Measurements from ENCODE around the gene RXFP4. TPM values are rescaled to one million over a fixed set of nuclear protein-coding genes. Genes with fewer than 3 reads are reported as not detected.
"Not testable (repeated sequence)": the region's sequence is repeated elsewhere in the genome, so short reads cannot be mapped to it uniquely, and the experiment has no call there.

The RXFP4 gene, protein sequence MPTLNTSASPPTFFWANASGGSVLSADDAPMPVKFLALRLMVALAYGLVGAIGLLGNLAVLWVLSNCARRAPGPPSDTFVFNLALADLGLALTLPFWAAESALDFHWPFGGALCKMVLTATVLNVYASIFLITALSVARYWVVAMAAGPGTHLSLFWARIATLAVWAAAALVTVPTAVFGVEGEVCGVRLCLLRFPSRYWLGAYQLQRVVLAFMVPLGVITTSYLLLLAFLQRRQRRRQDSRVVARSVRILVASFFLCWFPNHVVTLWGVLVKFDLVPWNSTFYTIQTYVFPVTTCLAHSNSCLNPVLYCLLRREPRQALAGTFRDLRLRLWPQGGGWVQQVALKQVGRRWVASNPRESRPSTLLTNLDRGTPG
- total RNA-seq = not detected
- under 1 TPM in 5 of 6 donors, not detected in 1; 0.10 to 0.82 (median 0.17) TPM for polyA plus RNA-seq (ENCODE audit: insufficient read length in 6 of 6)
- long read RNA-seq, donor 1 = 0 reads
- long read RNA-seq, donor 2, partial matches to known transcripts = 0 of 1 reads
- long read RNA-seq, donor 2, other reads (novel, unspliced or antisense) = 0 of 1 reads
- long read RNA-seq, donor 3 = 0 reads
- long read RNA-seq, donor 4 = 0 reads
- long read RNA-seq, donor 5 = 0 reads
- long read RNA-seq, donor 6 = 0 reads
- long read RNA-seq, donor 7 = 0 reads
- long read RNA-seq, donor 8 = 0 reads
- long read RNA-seq, donor 9 = 0 reads
- long read RNA-seq, donor 10 = 0 reads
- long read RNA-seq, donor 11 = 0 reads
- long read RNA-seq, donor 12 = 0 reads

DNA sequence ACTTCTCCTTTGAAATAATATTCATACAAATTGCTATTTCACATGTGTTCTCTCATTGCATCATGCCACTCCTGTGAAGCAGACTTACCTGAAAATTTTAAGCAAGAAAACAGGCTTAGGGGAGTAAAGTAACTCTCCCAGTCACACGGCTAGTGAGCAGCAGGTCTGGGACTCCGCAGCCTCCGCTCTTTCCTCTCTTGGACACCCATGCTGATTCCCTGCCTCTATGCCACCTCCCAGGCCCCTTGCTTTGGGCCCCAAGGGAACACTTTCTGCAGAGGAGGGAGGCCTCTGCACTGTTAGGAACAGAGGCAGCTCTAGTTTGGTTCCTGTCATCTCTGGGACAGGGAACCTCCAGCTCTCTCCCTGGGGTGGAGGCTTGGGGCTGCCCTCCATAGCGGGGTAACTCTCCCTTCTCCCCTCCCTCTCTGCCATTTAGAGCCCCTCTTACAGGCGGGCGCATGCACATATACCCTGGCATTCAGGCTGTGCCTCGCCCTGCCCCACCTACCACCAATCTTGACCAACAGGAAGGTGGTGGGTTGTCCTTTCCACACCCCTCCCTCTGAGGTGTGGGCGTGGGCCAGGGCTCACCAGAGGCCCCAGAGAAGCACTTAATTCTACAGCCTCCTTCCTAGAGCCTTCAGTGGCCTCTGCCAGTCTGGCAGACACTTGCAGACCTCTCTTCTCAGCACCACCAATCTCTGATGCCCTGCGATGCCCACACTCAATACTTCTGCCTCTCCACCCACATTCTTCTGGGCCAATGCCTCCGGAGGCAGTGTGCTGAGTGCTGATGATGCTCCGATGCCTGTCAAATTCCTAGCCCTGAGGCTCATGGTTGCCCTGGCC, at the start of gene RXFP4:
Gene RXFP4 (plus strand): TSS at position 646 of the 852 bp plus-strand sequence. CDS start 72 bp downstream, at position 718.
- Histone ChIP-seq H3K4me3 (no peak within 1 kb of the TSS), H3K36me3 (peaks cover 0 to 10% of the 10 kb centered on the region in 2 donors), H3K9me3 (no peaks in the 10 kb centered on the region), H3K27ac (peak within 1 kb of the TSS; percentile 79 to 80), H3K4me1 (peaks cover 22 to 82% of the 10 kb centered on the region in 2 donors), H3K27me3 (no peaks in the 10 kb centered on the region)
- DNase-seq = peak in 1 of 4 donors; percentile 46
- TF ChIP-seq, protein P1, sequence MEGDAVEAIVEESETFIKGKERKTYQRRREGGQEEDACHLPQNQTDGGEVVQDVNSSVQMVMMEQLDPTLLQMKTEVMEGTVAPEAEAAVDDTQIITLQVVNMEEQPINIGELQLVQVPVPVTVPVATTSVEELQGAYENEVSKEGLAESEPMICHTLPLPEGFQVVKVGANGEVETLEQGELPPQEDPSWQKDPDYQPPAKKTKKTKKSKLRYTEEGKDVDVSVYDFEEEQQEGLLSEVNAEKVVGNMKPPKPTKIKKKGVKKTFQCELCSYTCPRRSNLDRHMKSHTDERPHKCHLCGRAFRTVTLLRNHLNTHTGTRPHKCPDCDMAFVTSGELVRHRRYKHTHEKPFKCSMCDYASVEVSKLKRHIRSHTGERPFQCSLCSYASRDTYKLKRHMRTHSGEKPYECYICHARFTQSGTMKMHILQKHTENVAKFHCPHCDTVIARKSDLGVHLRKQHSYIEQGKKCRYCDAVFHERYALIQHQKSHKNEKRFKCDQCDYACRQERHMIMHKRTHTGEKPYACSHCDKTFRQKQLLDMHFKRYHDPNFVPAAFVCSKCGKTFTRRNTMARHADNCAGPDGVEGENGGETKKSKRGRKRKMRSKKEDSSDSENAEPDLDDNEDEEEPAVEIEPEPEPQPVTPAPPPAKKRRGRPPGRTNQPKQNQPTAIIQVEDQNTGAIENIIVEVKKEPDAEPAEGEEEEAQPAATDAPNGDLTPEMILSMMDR (IDR thresholded peaks at IDR 0.05) = no peak
- intact Hi-C loops (cut with DNase I) = no loop called here
- ATAC-seq = peak; percentile 83

DNA sequence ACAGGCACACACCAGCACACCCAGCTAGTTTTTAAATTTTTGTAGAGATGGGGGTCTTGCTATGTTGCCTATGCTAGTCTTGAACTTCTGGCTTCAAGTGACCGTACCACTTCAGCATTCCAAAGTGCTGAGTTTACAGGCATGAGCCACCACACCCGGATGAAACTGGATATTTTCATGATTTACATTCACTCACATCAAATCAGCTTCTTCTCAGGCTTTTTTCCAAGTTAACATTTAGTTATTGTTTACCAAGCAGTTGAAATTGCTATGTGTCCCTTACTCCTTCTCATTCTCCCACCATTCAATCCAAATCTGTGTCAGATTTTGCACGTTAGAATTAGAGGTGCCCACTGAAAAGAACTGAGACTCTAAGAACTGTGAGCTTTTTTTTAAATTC, 48.6 kb upstream of the RXFP4 start:
- ATAC-seq (peak; percentile 67), DNase-seq (peak in 2 of 4 donors; percentile 8 to 52)
- peaks cover 19 to 20% of the 10 kb centered on the region in 2 donors for H3K4me1 ChIP-seq
- peaks cover 0 to 21% of the 10 kb centered on the region in 2 donors for H3K36me3 ChIP-seq
- no peaks in the 10 kb centered on the region for H3K9me3 ChIP-seq
- H3K4me3 ChIP-seq = no peak overlapping the region
- peak overlapping the region; percentile 59 to 75 for H3K27ac ChIP-seq
- intact Hi-C loops (cut with DNase I) = no loop called here
- TF ChIP-seq, protein P1 (IDR thresholded peaks at IDR 0.05) = no peak
- no peaks in the 10 kb centered on the region for H3K27me3 ChIP-seq

DNA sequence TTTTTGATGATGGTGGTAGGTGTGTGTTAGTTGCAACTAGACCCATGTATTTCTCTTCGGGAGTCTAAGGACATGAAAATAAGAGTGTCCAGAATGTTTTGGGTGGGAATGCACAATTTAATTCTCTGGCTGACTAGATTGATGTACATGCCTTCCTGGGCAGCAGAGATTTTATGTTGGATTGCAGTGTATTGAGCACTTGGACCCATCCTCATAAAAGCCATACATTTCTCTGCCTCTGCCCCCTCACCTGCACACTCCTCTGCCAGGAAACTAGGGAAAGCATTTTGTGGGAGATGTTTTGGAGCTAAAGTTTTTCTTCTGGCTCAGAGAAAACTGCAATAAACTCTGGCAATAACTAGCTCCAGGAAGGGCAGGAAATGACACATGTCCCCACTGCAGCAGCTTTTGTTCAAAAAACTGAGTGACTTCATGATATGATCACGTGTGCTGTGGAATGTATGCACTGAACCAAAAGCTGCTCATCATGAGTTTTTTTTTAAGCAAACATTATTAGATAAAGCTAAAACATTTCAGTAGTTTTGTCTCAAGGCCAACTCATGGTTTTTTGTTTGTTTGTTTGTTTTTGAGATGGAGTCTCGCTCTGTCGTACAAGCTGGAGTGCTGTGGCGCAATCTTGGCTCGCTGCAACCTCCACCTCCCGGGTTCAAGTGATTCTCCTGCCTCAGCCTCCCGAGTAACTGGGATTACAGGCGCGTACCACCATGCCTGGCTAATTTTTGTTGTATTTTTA, 47.9 kb upstream of the RXFP4 start:
- H3K36me3 ChIP-seq = peaks cover 0 to 29% of the 10 kb centered on the region in 2 donors
- peak overlapping the region; percentile 59 to 75 for H3K27ac ChIP-seq
- no peaks in the 10 kb centered on the region for H3K9me3 ChIP-seq
- TF ChIP-seq, protein P1 (IDR thresholded peaks at IDR 0.05) = no peak
- intact Hi-C loops (cut with DNase I) = no loop called here
- H3K27me3 ChIP-seq = no peaks in the 10 kb centered on the region
- H3K4me1 ChIP-seq = peaks cover 19 to 20% of the 10 kb centered on the region in 2 donors
- no peak overlapping the region for H3K4me3 ChIP-seq
- ATAC-seq (peak; percentile 80), DNase-seq (peak in 2 of 4 donors; percentile 16 to 48)

DNA sequence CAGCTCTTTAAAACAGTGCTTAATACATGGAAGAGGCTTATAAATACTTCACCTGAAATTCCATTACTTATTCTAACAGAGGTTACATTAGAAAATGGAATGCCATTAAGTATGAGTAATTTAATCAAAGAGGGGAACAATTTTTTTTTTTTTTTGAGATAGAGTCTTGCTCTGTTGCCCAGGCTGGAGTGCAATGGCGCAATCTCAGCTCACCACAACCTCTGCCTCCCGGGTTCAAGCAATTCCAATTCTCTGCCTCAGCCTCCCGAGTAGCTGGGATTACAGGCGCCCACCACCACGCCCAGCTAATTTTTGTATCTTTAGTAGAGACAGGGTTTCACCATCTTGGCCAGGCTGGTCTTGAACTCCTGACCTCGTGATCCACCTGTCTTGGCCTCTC, 45.8 kb upstream of the RXFP4 start:
- H3K9me3 ChIP-seq; intact Hi-C loops (cut with DNase I); ATAC-seq; H3K4me3 ChIP-seq; DNase-seq; H3K27me3 ChIP-seq; H3K27ac ChIP-seq: not testable (repeated sequence)
- peaks cover 19 to 20% of the 10 kb centered on the region in 2 donors for H3K4me1 ChIP-seq
- H3K36me3 ChIP-seq = peaks cover 5 to 50% of the 10 kb centered on the region in 2 donors

DNA sequence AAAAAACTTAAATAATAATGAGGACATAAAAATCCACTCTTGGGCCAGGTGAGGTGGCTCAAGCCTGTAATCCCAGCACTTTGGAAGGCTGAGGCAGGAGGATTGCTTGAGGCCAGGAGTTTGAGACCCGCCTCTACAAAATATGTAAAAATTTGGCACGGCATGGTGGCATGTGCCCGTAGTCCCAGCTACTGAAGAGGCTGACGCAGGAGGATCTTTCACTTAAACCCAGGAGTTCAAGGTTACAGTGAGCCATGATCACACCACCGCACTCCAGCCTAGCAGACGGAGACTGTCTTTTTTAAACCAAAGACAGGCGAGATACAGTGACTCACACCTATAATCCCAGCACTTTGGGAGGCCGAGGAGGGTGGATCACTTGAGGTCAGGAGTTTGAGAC, 45.0 kb upstream of the RXFP4 start:
- ATAC-seq; H3K9me3 ChIP-seq; DNase-seq; intact Hi-C loops (cut with DNase I); H3K4me3 ChIP-seq; H3K27ac ChIP-seq; H3K27me3 ChIP-seq: not testable (repeated sequence)
- H3K36me3 ChIP-seq = peaks cover 5 to 58% of the 10 kb centered on the region in 2 donors
- H3K4me1 ChIP-seq = peaks cover 19 to 20% of the 10 kb centered on the region in 2 donors

Data from left lung (tissue), 14 donors.